Stimulated activated CD8-positive, alpha-beta memory T cell treated with anti-CD3 and anti-CD28 coated beads, Interleukin-7, amount 100 ng/mL, for 4 hours (primary cell): ENCODE measurements around the gene CPHXL2.

Source experiments
- DNase-seq, 2 donors: peaks; one replicate each; pipeline ENCODE4 v3.0.0-alpha.2; 2020; ENCODE audit warnings: low read depth in 2 of 2

CPHXL2 gene

DNA sequence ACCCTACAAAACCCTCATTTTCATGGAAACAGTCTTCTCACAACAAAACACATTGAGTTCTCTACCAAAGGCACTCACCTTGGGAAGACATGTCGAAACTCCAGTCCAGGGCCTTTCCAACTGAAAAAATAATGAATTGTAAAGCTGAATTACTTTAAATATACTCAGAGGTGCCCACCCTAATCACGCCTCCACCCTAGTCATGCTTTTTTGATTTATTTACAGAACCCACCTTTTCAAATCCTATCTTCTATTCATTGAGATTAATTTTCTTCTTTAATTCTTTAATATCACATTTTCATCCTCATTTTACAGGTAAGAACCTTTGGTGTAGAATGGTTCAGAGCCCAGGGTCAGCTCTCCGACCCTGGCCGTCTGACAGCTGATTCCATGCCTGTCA, at the start of gene CPHXL2:
TSS of gene CPHXL2 (minus strand) at position 101 of the 400 bp plus-strand sequence. CDS start at position 91, 10 bp downstream.
- no peak for DNase-seq

DNA sequence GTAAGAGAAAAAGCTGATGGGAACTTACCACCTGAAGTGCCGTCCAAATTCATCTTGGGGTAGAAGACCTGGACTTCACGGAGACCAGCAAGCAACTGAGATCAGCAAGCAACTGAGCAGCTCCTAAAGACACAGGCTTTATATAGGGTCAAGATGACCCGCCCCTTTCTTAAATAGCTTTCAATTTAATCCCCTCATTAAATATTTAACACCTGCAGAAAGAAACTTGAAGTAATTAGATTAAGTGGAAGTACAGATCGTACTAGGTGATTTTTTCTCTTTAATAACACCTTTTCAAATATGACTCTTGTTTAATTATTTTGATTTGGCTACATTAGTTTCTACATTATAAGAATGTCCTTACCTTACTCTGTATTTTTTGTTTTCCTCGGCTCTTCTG, 49.6 kb upstream of the CPHXL2 start, which contains the start of gene CPHXL:
TSS of gene CPHXL (minus strand) at position 101 of the 400 bp plus-strand sequence. CDS start at position 53, 48 bp downstream.
- DNase-seq: no peak

DNA sequence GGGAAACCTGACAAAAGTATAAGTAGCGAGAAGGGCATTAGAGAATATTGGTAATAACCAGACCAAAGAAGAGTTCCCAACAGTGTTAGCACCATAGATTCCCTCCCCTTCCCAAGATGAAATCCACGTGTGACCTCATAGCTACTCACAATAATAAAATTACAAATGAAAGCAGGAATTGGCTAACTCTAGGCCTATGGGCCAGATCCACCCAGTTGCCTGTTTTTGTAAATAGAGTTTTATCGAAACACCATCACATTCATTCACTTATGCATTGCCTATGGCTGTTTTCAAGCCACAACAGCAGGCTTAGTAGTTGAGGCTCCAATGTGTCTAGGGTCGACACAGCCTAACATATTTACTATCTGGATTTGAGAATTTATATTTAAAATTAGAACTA, 41.6 kb upstream of the CPHXL2 start:
- DNase-seq: no peak

DNA sequence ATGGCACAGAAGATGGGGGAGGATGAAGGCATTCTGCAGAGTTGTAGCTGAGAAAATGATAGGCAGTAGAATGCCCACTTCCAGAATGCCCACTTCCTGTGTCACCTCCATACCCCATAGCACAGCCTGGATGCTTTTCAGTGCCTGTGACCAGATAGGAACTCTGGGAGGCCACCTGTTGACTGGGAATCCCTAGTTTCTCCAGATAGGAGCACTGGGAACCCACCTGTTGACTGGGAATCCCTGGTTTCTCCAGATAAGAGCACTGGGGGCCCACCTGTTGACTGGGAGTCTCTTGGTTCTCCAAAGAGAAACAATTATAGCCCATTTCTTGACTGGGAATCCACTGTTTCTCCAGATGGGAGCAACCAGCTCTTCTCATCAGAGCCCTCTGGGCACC, 37.9 kb upstream of the CPHXL2 start:
- DNase-seq: no peak

DNA sequence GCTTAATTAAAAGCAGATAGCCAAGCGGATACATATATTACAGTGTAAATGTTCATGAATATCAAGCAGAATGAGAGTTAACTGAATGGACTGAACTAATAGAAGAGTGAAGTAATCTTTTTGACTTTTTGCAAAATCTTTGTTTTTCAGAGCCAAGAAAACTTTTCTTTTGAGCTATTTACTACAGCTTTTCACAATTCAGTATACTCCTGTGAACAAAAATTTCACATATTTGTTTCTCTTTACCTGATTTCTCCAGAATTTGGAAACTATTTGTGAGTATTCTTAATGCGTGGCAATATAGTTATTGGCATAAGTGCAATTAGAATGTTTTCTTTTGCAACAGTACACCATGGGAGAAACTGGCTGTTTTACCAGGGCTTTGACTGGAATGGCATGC, 33.5 kb upstream of the CPHXL2 start:
- DNase-seq: no peak

DNA sequence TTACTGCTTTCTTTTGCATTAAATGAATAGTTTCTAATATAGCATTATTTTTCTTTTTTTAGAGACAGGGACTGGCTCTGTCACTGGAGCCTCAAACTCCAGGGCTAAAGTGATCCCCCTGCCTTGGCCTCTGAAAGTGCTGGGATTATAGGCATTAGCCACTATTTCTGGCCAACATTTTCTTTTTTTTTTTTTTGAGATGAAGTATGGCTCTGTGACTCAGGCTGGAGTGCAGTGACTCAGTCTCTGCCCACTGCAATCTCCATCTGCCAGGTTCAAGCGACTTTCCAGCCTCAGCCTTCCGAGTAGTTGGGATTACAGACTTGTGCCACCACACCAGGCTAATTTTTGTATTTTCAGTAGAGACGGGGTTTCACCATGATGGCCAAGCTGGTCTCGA, 26.5 kb upstream of the CPHXL2 start:
- no peak for DNase-seq

DNA sequence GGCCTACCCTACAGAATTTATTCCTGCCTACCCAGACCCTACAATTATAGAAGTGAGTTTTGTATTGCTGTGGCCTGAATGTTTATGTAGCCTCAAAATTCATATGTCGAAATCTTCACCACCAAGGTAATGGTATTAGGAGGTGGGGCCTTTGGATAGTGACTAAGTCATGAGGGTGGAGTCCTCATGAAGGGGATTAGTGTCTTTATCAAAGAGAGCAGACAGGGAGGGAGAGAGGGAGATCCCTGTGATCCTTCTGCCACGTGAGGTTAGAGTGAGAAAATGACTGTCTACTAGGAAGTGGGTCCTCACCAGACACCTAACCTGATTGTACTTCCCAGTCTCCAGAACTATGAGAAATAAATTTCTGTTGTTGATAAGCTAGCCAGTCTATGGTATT, 25.4 kb upstream of the CPHXL2 start:
- DNase-seq: no peak

DNA sequence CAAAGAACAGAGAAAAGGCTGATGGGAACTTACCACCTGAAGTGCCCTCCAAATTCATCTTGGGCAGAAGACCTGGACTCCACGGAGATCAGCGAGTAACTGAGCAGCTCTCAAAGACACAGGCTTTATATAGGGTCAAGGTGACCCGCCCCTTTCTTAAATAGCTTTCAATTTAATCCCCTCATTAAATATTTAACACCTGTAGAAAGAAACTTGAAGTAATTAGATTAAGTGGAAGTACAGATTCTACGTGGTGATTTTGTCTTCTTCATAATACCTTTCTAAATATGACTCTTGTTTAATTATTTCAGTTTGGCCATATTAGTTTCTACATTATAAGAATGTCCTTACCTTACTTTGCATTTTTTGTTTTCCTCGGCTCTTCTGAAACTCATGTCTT, 24.6 kb upstream of the CPHXL2 start, which contains the start of gene DUXB:
TSS of gene DUXB (minus strand) at position 101 of the 400 bp plus-strand sequence. CDS start at position 58, 43 bp downstream.
- DNase-seq: no peak

DNA sequence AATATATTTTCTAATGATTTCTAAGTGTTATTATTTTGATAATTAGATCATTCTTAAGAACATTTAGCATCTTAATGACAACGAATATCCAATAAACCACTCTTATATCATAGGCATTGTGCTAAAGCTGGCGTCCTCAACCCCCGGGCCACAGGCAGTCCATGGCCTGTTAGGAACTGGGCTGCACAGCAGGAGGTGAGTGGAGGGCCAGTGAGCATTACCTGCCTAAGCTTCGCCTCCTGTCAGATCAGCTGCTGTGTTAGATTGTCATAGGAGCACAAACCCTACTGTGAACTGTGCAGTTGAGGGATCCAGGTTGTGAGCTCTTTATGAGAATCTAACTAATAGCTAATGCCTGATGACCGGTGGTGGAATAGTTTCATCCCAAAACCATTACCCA, 20.8 kb upstream of the CPHXL2 start:
- DNase-seq: no peak

DNA sequence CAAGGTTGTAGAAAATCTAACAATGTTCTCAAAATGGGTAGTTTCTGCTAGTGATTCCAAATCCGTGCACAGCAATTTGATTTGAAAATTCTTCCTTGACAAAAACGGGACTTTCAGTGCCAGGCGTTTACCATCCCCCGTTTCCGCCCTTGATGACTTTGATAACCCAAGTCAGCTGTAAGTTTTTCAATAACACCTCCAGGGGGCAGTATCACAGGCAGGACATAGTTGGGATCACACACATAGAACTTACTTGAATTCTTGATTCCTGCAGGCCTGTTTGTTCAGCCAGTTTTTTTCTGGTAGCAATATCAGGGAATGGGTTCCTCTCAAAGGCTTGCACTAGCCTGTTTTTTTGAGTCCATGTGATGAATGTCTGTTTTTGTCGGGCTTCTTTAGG, 18.9 kb upstream of the CPHXL2 start:
- DNase-seq: no peak

DNA sequence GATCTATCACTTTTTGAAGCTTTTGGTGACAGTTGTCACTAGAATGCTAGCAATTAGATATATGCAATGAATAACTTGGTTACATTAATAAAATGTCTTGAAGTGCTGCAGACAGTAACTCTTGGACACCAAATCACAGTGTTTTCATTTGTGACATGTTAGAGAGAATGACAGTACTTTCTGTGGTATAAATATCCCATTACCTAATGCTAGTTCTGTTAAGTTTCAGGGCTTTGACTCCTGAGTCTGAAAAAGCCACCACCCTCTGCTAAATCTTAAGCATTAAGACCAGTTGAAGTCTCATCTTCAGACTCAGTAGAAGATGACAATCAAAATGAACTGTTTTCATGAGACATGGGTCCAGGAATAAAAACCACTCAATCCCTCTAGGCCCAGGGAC, 10.6 kb upstream of the CPHXL2 start:
- no peak for DNase-seq

DNA sequence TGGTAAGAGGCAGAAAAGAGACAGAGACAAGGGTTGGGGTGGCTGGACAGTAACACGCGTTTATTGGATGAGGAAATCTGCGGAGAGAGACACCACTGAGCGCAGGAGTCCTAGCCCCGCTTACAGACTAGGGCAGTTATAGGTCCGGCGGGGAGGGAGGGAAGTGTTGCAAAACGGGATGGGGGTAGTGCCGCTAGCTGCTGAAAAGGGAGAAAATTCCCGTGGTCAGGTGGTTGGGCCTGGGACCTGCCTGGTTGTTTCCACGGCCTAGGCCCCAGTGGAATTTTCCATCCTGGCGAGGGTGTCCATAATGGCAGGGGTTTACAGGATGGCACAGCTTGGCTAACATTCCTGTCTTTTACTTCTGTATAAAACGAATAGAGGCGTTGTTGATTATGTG, 5.5 kb upstream of the CPHXL2 start:
- DNase-seq: no peak

DNA sequence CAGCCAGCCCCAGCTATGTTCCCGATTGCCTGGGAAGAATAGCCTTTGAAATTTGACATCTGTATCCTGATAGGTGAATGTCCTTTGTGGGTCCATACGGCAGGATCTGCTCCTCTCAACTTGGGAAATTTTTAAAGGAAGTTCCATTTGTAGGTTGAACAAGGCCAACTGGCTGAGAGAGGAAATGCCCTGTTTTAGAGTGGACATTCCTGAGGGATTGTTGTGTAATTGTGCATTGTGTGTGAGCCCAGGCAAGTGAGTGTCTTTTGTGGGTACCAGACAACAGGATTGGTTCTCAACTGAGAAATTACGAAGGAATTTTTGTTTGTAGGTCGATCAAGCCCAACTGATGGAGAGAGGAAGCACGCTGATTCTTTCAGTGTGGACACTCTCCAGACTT, 2.6 kb upstream of the CPHXL2 start:
- no peak for DNase-seq

DNA sequence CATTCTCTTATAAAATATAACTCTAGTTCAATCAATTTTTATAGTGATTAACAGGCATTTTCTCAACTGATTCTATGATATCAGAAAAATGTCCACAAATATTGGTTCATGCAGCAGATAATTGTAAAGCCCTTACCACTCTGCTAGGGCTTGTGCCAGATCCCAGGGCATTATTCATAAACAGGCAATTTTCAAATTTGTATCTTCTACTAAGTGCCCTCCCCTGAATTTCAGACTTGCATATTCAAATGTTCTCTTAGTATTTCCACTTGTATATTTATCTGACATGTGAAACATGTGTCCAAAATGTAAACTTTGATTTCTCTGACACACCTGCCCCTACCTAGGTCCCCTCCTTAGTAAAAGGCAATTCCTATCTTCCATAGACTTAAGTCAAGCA, 9.3 kb downstream of the CPHXL2 start:
- DNase-seq: no peak

DNA sequence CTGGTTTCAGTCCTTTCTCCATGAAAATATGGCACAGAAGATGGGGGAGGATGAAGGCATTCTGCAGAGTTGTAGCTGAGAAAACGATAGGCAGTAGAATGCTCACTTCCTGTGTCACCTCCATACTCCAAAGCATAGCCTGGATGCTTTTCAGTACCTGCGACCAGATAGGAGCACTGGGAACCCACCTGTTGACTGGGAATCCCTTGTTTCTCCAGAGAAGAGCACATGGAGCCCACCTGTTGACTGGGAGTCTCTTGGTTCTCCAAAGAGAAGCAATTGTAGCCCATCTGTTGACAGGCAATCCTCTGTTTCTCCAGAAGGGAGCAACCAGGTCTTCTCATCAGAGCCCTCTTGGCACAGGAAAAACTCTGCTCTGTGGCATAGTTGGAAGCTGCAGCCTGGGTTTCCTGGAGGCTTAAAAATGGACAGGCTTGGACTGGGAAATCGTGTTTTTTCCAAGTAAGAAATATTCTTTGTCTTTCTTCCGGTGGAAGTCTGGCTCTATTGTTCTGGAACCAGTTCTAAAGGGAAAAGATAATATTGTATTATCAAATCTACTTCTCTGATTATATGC, 16.0 kb downstream of the CPHXL2 start:
- no peak for DNase-seq

DNA sequence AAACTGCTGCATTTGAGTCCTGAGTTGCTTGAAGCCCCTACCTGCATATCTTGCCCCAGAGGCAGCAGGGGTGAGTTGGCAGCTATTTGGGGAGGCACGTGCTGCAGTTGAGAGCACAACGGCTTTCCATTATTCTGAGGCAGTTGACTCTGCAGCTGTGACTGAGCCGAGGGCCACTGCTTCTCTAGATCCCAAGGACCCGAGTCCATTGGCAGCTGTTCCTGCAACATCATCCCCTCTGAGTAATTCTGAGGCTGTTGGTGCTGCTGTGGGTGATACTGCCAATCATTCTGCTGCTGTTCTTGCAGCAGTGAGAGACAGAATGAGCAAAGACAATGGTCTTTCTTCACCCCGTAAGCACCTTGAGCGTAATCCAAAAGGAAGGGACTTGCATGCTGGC, 16.5 kb downstream of the CPHXL2 start:
- DNase-seq: no peak

DNA sequence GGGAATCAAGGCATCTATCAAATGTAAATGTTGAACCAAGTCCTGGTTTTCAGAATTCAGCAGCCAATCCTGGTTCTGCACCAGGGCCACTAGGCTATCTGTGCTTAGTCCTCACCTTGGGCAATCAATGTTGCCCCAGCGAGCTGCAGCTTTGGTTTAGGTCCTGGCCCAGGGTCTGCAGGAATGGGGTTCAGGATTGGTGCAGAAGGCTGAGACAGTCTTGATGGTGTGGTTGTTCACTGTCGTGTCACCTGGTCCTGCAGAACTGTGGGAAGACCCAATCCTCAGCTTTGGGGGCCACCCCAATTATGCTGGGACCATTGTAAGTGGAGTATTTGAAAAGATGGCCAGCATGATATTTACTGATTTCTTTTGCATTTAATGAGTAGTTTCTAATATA, 18.6 kb downstream of the CPHXL2 start:
- no peak for DNase-seq

DNA sequence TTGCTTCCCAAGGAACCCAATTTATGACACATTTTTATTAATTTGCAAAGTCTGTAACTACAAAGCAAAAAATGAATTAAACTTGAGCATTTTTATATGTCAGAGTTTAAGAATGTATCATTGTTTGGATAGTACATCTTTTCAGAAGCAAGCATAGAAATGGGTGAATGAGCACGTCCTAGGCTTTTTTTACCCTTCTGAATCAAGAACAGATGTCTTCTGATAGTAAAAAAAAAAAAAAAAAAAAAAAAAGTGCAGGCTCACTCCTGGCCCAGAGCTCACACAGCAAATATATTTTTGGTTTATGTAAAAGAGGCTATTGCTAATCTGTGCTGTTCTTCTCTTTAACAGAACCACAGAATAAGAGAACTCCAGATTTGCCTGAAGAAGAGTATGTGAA, 22.9 kb downstream of the CPHXL2 start:
- DNase-seq: no peak

DNA sequence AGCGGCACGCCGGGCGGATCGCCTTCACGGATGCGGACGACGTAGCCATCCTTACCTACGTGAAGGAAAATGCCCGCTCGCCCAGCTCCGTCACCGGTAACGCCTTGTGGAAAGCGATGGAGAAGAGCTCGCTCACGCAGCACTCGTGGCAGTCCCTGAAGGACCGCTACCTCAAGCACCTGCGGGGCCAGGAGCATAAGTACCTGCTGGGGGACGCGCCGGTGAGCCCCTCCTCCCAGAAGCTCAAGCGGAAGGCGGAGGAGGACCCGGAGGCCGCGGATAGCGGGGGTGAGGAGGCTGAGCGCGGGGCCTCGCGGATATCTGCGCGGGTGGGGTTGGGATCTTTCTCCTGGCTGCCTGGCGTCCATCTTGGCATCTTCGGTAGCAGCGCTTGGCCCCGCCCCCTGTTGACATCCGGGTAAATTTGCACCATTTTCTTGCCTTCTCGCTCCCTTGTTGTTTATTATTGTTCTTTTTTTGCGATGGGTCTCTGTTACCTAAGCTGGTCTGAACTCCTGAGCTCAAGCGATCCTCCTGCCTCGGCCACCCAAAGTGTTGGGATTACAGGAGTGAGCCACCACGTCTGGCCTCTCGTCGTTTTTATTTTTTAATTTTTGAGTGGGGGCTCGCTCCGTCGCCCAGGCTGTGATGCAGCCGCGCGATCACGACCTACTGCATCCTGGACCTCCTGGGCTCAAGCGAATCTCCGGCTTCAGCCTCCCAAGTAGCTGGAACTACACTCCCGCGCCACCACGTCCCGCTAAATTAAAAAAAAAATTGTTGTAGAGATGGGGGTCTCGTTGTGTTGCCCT, 28.3 kb downstream of the CPHXL2 start:
- peak; percentile 76 to 80 for DNase-seq

DNA sequence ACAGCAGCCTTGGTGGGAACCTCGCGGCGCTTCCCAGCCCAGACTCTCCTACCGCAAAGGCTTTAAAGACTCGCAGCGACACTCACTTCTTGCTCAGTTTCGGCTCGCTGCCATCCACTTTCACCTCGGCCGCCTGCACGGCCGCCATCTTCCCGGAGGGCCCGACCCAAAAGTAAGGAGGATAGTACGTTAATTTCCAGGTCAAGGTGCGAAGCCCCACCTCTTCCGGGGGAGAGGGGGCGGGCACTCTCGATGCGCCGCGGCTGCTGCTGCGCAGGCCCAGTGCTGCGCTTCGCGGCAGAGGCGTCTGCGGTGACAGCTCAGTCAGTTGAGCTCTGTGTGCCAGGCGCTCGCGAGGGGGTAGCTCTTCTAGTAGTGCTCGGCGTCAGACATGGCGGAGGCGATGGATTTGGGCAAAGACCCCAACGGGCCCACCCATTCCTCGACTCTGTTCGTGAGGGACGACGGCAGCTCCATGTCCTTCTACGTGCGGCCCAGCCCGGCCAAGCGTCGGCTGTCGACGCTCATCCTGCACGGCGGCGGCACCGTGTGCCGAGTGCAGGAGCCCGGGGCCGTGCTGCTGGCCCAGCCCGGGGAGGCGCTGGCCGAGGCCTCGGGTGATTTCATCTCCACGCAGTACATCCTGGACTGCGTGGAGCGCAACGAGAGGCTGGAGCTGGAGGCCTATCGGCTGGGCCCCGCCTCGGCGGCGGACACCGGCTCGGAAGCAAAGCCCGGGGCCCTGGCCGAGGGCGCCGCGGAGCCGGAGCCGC, 29.1 kb downstream of the CPHXL2 start, which contains the start of the genes KARS1 and TERF2IP:
TSS of gene KARS1 (minus strand) at position 174 of the 773 bp plus-strand sequence. CDS start at position 148, 26 bp downstream.
TSS of gene TERF2IP (plus strand) at position 282 of the 773 bp plus-strand sequence. CDS start at position 392, 110 bp downstream.
- DNase-seq: peak; percentile 92 to 94

DNA sequence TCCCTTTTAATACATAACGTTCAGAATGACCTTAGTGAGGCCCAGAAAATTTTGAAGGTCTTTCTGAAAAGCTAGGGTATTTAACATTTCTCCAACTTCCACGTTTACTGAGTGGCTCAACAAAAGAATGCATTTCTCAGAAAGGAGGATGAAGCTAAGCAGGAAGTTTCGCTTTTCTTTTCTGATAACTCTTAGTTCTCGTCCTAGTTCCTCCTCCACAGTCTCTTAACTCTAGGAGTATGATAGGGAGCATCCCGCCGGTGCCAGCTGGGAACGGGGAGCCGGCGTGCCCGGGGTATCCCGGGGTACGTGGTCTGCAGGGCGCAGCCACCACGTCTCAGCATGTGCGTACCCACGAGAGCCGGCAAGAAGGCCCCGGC, 29.7 kb downstream of the CPHXL2 start:
- DNase-seq: no peak
